A673 (cell line): Measurements from ENCODE around the gene ADCY10. TPM values are rescaled to one million over a fixed set of nuclear protein-coding genes. Genes with fewer than 3 reads are reported as not detected.

Experiments used
- BruUV-seq: library from RNA; stranded (reverse); fragments of 400-500 nt; replicated peaks from 2 replicates; lab custom pipeline; 2021; lab: Mats Ljungman, UMichigan
- CTCF ChIA-PET: fragments of 300-600 bp; sonication (Branson Sonifier 250); formaldehyde crosslinking; loops from one replicate; lab custom pipeline; 2022; ENCODE audit warnings: antibody characterized with exemption; lab: Charles Lee
- POLR2A ChIA-PET: fragments of 300-600 bp; sonication (Branson Sonifier 250); formaldehyde crosslinking; loops from one replicate; lab custom pipeline; 2022; ENCODE audit warnings: antibody characterized with exemption; ENCODE audit not compliant: low non-redundant PET; lab: Charles Lee
- DNase-seq: peaks from one replicate; pipeline ENCODE4 v3.0.0-alpha.2; 2015; ENCODE audit warnings: low spot score
- H3K27ac ChIP-seq: fragments of 200-600 bp; sonication (generic); 2 replicates; pipeline ENCODE4 v1.5.1; 2016; ENCODE audit warnings: mixed run types, low read depth, mild to moderate bottlenecking, mixed read lengths, antibody characterized with exemption, low read length; ENCODE audit not compliant: poor library complexity, severe bottlenecking
- H3K27me3 ChIP-seq: fragments of 200-600 bp; sonication (generic); replicated peaks from 2 replicates; pipeline ENCODE4 v1.6.1; 2017; ENCODE audit warnings: mixed run types, low read depth, mild to moderate bottlenecking, mixed read lengths, antibody characterized with exemption, low read length; ENCODE audit not compliant: insufficient read depth, poor library complexity
- H3K36me3 ChIP-seq: fragments of 200-600 bp; sonication (generic); 2 replicates; pipeline ENCODE4 v1.6.1; 2016; ENCODE audit warnings: mixed run types, mild to moderate bottlenecking, mixed read lengths, antibody characterized with exemption, low read length; ENCODE audit not compliant: insufficient read depth, poor library complexity, severe bottlenecking
- H3K4me1 ChIP-seq: fragments of 200-600 bp; sonication (generic); 2 replicates; pipeline ENCODE4 v1.6.1; 2017; ENCODE audit warnings: mixed run types, mild to moderate bottlenecking, mixed read lengths, antibody characterized with exemption, low read length; ENCODE audit not compliant: insufficient read depth, poor library complexity, severe bottlenecking
- H3K4me3 ChIP-seq: fragments of 200-600 bp; sonication (generic); 2 replicates; pipeline ENCODE4 v1.5.1; 2016; ENCODE audit warnings: low read depth, mixed run types, mild to moderate bottlenecking, mixed read lengths, low read length; ENCODE audit not compliant: poor library complexity, severe bottlenecking
- H3K9me3 ChIP-seq: fragments of 200-600 bp; sonication (generic); 2 replicates; pipeline ENCODE4 v1.6.1; 2016; ENCODE audit warnings: mixed run types, low read depth, mild to moderate bottlenecking, mixed read lengths, antibody characterized with exemption, low read length; ENCODE audit not compliant: poor library complexity, severe bottlenecking
- CTCF ChIP-seq: fragments of 300-800, 200-600 bp; sonication (generic); conservative IDR thresholded peaks from 2 replicates; pipeline ENCODE4 v1.5.1; 2017; ENCODE audit warnings: low read depth, mild to moderate bottlenecking, antibody characterized with exemption, low read length, moderate library complexity, mixed read lengths
- EZH2 ChIP-seq: fragments of 200-600 bp; sonication (generic); IDR thresholded peaks from 2 replicates; pipeline ENCODE4 v1.6.1; 2017; ENCODE audit warnings: borderline replicate concordance, low read depth, mild to moderate bottlenecking, mixed read lengths, antibody characterized with exemption, low read length; ENCODE audit not compliant: poor library complexity, severe bottlenecking
- intact Hi-C: fragments of 100-400 bp; cut with micrococcal nuclease; formaldehyde crosslinking; loops from one replicate; pipeline ENCODE4 v1.10.0; 2022; ENCODE audit not compliant: unreplicated experiment
- total RNA-seq: library from RNA; stranded (reverse); gene quantifications from 2 replicates; pipeline ENCODE4 v1.2.3, GENCODE V29; 2021

ADCY10 gene
- total RNA-seq, 1 experiment from 2014 or later = 0.19 TPM

GRCh38 chr1:167936068-167936929, 22.4 kb upstream of the ADCY10 start, which contains the start of gene DCAF6:
DCAF6 (plus strand) TSS chr1:167936683; CDS start chr1:167936912, 229 bp downstream.
- Histone ChIP-seq H3K4me3 (peak within 1 kb of the TSS; percentile 75), H3K4me1 (peaks cover 15% of the 10 kb centered on the region), H3K9me3 (no peaks in the 10 kb centered on the region), H3K36me3 (no peaks in the 10 kb centered on the region), H3K27me3 (no peaks in the 10 kb centered on the region), H3K27ac (peak within 1 kb of the TSS; percentile 98)
- BruUV-seq = no TSS peak
- DNase-seq = peak; percentile 99
- intact Hi-C loops = loop anchor here (10.0 kb wide), 1 partner anchor 221 kb away; no protein-coding TSS in a partner anchor
- TF ChIP-seq EZH2 = no peak
- POLR2A ChIA-PET = no interaction called here
- CTCF ChIA-PET = interaction anchor here (1.1 to 1.4 kb wide), 2 partner anchors 146 to 149 kb away, joined by 4 read pairs; no protein-coding TSS in a partner anchor

- H3K27ac ChIP-seq = peak overlapping the region; percentile 98
- BruUV-seq = no TSS peak
- TF ChIP-seq EZH2 (no peak), CTCF (no peak)
- peak; percentile 65 for DNase-seq
- no peaks in the 10 kb centered on the region for H3K27me3 ChIP-seq
- POLR2A ChIA-PET = interaction anchor here (0.6 kb wide), 1 partner anchor 17 kb away, joined by 3 read pairs; no protein-coding TSS in a partner anchor
- H3K9me3 ChIP-seq = no peaks in the 10 kb centered on the region
- CTCF ChIA-PET = interaction anchor here (1.1 to 1.4 kb wide), 2 partner anchors 147 to 150 kb away, joined by 4 read pairs; no protein-coding TSS in a partner anchor
- H3K4me3 ChIP-seq = peak overlapping the region; percentile 75
- intact Hi-C loops = loop anchor here (10.0 kb wide), 1 partner anchor 221 kb away; no protein-coding TSS in a partner anchor
- H3K4me1 ChIP-seq = peaks cover 15% of the 10 kb centered on the region
- no peaks in the 10 kb centered on the region for H3K36me3 ChIP-seq
Measured at GRCh38 chr1:167935216-167936067, 21.5 kb upstream of the ADCY10 start.

- POLR2A ChIA-PET = interaction anchor here (0.6 to 0.7 kb wide), 2 partner anchors 17 to 760 kb away, joined by 3 to 5 read pairs; no protein-coding TSS in a partner anchor
- H3K27ac ChIP-seq = peak overlapping the region; percentile 98
- intact Hi-C loops = loop anchor here (10.0 kb wide), 1 partner anchor 220 kb away; no protein-coding TSS in a partner anchor
Measured at GRCh38 chr1:167934426-167935215, 20.7 kb upstream of the ADCY10 start.

More at GRCh38 chr1:167934426-167935215, 20.7 kb upstream of the ADCY10 start:
- TSS peak; percentile 36 for BruUV-seq
- Histone ChIP-seq H3K9me3 (no peaks in the 10 kb centered on the region), H3K4me1 (peaks cover 15% of the 10 kb centered on the region), H3K36me3 (no peaks in the 10 kb centered on the region), H3K4me3 (peak overlapping the region; percentile 75), H3K27me3 (no peaks in the 10 kb centered on the region)
- no peak for DNase-seq
- TF ChIP-seq CTCF = no peak
- no peak for TF ChIP-seq EZH2
- CTCF ChIA-PET = interaction anchor here (1.4 kb wide), 1 partner anchor 148 kb away, joined by 4 read pairs; no protein-coding TSS in a partner anchor
